SW 1271 (cell line): Measurements from ENCODE around the gene NPPB.

Source experiments
- DNase-seq, 2 experiments: peaks; one replicate each; lab custom pipeline; 2025; lab: John Stamatoyannopoulos, UW

NPPB gene

DNA sequence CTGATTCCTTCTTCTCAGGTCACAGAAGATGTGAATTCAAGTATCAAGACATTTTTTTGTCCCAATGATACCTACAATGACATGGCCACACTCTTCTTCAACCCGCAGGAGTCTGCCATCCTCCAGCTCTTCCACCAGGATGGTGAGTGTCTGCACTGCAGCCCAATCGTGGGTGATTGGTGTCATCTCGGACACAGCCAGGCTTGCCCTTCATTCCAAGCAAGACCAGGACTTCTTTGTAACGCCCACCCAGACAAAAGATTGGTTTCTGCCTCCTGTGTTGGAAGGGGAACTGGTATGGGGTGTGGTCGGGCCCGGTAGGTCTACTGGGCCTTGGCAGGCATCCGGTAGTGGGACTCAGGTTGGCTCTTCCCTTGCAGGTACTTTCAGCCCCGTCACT is 25.2 kb downstream of the NPPB start:
- DNase-seq: no peak

DNA sequence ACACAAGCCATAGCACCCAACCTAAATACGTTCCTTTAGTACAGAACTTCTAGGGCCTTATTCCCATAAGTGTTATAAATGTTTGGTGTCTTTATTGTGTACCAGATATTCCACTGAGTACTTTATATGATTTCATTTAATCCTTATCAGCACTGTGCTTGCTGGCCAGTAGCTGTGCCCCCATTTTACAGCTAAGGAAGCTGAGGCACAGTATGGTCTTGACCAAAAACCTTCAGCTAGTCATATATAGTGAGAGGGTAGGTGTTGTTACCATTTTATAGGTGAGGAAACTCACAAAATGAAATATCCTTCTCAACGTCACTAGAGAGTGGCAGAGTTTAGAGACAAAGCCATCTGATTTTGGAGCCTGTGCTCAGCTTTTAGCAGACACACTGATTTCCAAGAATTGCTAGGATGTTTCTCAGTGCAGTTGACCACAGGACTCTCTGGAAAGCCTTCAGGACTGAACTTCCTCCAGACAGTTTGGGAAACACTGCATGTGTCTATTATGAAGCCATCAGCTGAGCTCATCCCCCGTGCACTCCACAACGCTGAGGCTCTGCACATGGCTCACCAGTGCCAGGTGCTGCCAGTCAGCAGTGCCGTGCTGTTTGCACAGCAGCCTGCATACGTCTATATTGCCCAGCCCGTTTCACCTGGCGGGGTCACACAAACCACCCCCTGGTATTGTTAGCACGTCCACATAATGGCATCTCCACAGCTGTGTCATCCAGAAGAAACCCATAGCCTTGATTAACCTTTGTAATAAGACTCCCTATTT is 26.6 kb downstream of the NPPB start:
- DNase-seq: no peak

DNA sequence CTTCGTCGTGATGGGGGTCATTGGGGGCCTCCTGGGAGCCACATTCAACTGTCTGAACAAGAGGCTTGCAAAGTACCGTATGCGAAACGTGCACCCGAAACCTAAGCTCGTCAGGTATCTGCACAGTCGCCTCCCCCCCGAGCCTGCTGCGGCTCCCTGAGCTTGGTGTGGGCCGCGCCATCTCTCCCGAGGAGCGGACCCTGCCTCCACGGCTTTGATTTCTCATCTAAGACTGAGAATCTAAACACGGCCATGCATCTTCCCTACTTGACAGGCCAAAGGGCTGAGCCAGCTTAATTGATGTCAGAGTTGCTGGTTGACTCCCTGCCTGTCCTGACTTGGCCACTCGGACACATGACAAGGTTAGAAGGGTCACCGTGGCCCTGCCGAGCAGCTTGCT is 30.2 kb downstream of the NPPB start:
- DNase-seq: no peak

DNA sequence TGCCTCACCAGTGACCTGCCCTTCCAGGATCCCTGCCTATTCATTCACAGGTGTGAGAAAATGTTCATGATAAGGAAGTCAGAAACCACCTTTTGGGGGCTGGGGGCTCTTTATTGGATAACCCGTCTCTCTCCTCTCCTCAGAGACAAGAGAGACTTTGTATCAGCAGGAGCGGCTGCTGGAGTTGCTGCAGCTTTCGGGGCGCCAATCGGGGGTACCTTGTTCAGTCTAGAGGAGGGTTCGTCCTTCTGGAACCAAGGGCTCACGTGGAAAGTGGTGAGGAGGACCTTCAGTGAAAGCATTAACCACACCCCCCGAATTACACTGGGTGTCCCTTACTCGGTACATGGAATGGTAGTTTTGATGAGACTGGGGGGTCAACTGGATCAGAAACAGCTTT is 31.8 kb downstream of the NPPB start:
- no peak for DNase-seq

DNA sequence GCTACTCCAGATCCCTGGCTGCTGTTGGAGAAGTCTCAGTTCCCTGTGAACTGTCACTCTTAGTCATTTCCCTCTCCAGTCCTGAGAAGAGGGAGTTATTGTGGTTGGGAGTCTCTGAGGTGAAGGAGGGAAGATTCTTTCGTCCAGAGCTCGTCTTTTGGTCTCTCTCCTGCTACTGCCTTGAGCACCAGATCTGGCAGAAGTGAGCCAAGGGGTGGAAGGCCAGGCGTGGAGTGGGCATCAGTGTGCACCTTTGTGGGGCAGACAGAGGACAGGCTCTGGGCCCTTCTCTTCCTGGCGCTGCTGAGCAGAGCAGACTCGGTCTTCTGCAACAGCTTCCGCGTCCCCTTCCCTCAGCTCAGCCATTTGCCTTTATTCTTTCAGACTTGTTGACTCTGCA is 33.6 kb downstream of the NPPB start:
- DNase-seq: no peak

DNA sequence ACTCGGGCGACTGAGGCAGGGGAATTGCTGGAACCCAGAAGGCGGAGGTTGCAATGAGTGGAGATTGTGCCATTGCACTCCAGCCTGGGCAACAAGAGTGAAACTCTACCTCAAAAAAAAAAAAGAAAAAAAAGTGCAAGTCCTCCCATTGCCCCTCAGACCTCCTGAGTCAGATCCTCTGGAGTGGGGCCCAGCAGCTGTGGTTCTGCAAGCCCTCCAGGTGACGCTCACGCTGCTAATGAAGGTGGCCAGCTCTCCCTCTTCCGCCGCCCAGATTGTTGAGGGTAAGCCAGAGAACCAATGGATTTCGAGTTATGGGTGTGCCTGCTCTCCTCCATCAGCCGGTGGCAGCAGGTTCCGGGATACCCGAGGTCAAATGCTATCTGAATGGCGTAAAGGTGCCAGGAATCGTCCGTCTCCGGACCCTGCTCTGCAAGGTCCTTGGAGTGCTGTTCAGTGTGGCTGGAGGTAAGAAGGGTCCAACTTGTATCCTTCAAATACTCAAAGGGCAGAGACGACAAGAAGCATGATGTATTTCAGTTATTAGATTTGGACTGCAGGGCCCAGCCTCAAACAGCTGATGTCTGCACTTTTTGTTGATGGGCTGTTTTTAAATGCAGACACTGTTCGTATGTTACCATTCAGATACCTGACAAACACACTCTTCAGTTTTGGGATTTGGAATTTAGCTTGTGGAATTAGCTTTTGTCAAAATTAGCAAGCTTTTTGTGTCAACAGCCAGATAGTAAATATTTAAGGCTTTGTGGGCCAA is 35.2 kb downstream of the NPPB start:
- DNase-seq: no peak

DNA sequence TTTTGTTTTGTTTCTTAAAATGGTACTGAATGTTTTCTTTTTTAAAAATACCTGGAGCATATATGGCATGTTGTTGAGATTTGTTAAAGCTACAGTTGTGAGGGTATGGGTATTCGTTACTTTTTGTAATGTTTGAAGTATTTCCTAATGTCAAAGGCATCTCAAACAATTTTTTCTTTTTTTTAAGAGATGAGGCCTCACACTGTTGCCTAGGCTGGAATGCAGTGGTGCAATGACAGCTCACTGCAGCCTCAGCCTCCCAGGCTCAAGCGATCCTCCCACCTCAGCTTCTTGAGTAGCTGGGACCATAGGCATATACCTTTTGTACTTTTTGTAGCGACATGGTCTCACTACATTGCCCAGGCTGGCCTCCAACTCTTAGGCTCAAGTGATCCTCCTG is 36.7 kb downstream of the NPPB start:
- DNase-seq: no peak

DNA sequence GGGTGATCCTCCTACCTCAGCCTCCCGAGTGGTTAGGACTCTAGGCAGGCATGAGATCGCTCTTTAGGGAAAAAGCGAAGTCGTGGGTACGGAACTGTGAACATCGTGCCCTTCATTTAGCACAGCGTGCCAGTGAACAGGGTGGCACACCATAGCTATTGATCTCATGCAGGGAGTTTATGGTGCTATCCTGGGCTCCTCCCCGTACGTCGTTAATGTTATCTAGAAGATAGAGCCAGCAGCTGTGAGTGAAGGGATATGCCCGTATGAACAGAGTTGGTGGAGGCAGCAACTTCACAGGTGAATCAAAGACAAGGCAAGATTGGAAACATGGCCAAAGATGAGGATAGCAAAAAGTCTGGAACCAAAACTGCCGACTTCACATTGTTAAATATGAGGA is 41.6 kb downstream of the NPPB start:
- no peak for DNase-seq

DNA sequence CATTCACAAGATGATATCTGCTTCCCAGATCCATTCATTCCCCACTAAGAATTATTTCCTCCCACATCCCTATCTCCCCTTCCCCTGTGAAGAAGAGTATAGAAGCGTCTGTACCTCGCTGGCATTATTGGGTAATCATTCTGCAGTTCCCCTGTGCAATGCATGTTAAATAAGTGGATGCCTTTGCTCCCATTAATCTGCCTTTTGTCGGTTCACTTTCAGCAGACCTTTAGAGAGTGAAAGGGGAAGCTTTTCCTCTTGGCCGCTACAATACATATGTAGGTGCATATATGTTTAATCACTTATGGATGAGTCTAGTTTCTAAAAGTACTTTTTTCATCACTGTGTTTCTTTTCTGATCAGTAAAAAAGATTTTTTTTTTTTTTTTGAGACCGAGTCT is 45.7 kb downstream of the NPPB start:
- DNase-seq: no peak
